Hematopoietic multipotent progenitor cell treated with erythropoietin and hydrocortisone succinate and interleukin-3 and kit ligand, for 8 days (in vitro differentiated cells): ENCODE results near the gene ZNF792.
"Not testable (repeated sequence)": the region's sequence is repeated elsewhere in the genome, so short reads cannot be mapped to it uniquely, and the experiment has no call there.

Source experiments
- DNase-seq: peaks from one replicate; pipeline ENCODE4 v3.0.0-alpha.2; 2015

Gene ZNF792

GRCh38 chr19:34963573-34964406 is at the start of gene ZNF792:
TSS of gene ZNF792 (minus strand) at chr19:34964229. CDS start at chr19:34963662, 567 bp downstream.
- DNase-seq, result peak; percentile 50

DNA sequence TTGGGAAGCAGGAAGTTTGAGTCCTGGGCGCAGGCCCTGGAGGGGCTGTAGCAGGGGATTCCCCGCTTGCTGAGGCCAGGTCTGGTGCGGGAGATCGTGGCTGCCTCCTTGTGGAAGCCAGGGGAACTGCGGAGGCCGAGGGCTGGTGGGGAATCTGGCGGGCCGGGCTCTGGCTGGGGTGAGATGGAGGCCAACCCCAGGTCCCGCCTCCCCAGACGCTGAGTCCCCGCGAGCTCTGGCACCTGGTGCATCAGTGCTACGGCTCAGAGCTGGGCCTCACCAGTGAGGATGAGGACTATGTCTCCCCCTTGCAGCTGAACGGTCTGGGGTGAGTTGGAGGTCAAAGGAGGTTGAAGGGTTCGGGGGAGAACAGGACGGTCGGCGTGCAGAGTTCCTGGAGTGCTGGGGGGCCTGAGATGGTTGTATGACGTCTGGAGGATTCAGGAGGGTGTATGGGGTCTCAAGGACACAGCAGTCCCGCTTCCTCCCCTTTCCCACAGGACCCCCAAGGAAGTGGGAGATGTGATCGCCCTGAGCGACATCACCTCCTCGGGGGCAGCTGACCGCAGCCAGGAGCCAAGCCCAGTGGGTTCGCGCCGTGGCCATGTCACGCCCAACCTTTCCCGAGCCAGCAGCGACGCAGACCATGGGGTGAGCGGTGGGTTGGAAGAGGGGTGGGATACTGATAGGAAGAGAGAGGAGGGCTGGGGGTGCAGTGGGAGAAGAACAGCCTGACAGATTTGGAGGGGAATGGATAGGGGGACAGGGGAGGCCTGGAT is 49.2 kb upstream of the ZNF792 start:
- DNase-seq, result peak; percentile 46

DNA sequence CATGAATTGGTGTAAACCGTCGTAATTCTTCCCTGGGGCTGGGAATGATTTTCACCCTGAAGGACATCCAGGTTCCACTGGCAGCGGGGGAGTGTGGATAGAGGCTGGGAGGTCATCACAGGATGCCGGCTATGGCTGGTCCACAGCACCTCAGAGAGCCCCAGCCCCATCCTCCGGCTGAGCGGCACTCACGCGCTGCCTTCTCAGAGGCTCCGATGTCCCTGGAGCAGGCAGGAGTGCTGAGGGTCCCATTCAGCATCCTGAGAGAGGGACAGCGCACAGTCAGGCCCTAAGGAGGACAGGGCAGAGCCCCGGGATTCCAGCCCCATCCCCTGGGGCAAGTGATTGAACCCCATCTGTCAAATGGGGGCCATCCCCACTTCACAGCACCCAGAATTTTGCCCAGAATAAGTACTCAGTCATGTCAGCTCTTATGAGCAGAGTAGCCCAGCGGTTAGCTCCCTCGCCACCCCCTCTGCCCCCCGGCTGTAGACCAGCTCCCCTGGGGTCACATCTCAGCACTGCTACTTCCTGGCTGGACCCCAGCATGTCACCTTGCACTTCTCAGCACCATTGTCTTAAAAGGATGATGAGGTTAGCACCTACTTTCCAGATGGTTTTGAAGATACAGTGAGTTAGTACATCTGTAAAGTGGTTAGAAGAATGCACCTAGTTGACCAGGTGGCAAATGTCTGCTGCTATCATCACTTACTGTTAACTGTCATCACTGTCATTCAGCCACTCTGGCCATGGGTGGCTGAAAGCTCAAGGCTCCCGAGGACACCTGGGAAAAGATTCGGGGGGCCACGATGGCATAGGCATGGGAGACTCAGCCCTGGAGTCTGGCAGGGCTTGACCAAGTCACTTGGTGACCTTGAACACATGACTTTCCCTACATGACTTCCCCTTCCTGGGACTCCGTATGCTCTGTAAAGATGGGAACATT is 48.0 kb upstream of the ZNF792 start:
- DNase-seq, result no peak

- DNase-seq, result no peak
Observed at GRCh38 chr19:35011091-35011689, 47.2 kb upstream of the ZNF792 start.

DNA sequence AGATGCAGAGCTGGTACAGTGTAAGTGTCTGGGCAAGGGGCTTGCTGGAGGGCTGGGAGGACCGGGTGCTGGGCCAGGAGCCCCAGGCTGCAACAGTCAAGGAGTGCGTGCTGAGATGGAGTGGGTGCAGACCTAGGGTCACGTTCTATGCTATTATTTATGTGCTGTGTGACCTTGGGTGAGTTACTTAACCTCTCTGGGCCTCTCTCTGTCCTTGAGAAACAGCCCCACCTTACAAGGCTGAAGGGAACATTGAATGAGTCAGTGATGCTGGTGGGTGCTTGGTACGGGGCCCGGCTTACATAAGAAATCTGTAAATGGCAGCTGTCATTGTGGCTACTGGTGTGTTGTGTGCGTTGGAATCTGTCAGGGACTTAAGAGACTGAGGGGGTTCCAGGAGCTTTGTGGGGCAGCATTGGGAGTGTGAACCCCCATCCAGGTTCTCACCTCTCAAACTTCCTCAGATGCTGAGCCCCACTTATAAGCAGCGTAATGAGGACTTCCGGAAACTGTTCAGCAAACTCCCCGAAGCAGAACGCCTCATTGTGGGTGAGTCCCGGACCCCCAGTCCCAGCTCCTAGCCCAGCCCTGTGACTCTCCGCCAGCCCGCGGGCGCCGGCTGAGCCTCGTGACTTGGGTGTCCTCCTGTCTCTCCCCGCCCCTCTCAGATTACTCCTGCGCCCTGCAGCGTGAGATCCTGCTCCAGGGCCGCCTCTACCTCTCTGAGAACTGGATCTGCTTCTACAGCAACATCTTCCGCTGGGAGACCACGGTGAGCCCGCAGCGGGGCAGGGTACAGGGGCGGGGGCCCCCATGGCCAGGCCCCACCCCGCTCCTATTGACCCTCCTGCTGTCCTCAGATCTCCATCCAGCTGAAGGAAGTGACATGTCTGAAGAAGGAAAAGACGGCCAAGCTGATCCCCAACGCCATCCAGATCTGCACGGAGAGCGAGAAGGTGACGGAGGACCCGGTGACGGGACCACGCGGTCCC is 45.7 kb upstream of the ZNF792 start:
- no peak for DNase-seq

DNA sequence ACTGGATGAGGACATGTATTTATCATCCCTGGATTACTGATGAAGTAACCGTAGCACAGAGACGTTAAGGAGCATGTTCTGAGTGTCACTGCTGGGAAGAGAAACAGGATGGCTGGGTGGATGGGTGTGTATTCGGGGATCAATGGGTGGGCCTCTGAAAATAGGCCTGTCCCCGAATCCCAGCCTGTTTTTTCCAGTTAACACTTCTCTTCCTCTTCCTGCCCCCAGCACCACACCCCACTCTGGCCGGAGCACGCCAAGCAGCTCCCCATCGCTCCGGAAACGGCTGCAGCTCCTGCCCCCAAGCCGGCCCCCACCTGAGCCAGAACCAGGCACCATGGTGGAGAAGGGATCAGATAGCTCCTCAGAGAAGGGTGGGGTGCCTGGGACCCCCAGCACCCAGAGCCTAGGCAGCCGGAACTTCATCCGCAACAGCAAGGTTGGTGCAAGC is 44.9 kb upstream of the ZNF792 start:
- DNase-seq, result no peak

DNA sequence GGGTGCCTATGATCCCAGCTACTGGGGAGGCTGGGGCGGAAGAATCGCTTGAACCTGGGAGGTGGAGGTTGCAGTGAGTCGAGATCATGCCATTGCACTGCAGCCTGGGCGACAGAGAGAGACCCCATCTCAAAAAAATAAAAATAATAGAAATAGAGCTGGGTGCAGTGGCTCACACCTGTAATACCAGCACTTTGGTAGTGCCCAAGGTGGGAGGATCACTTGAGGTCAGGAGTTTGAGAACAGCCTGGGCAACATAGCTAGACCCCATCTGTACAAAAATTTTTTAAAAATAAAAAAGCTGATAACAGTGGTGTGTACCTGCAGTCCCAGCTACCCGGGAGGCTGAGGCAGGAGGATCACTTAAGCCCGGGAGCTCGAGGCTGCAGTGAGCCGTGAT is 43.4 kb upstream of the ZNF792 start:
- DNase-seq, result not testable (repeated sequence)

DNA sequence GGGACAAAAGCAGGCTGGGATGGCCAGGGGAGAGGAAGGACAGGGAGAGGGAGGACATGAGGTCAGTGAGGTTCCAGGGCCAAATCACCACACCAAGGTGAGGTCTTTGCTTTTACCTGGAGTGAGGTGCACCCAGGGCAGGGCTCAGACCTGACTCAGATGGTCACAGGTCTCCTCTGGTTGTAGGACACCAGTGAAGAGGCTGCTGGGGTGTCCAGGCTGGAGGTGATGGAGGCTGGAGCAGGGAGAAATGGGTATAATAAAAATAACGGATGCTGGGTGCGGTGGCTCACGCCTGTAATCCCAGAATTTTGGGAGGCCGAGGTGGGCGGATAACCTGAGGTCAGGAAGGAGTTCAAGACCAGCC is 43.0 kb upstream of the ZNF792 start:
- no peak for DNase-seq

GRCh38 chr19:35006342-35006998 is 42.4 kb upstream of the ZNF792 start:
- DNase-seq, result no peak

DNA sequence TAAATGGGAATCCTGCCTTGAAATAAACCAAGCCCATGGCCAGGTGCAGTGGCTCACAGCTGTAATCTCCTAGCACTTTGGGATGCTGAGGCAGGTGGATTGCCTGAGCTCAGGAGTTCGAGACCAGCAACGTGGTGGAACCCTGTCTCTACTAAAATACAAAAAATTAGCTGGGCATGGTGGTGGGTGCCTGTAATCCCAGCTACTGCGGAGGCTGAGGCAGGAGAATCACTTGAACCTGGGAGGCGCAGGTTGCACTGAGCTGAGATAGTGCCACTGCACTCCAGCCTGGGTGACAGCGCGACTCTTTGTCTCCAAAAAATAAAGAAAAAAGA is 41.9 kb upstream of the ZNF792 start:
- DNase-seq, result not testable (repeated sequence)

- no peak for DNase-seq
Observed at GRCh38 chr19:35005256-35005977, 41.4 kb upstream of the ZNF792 start.

DNA sequence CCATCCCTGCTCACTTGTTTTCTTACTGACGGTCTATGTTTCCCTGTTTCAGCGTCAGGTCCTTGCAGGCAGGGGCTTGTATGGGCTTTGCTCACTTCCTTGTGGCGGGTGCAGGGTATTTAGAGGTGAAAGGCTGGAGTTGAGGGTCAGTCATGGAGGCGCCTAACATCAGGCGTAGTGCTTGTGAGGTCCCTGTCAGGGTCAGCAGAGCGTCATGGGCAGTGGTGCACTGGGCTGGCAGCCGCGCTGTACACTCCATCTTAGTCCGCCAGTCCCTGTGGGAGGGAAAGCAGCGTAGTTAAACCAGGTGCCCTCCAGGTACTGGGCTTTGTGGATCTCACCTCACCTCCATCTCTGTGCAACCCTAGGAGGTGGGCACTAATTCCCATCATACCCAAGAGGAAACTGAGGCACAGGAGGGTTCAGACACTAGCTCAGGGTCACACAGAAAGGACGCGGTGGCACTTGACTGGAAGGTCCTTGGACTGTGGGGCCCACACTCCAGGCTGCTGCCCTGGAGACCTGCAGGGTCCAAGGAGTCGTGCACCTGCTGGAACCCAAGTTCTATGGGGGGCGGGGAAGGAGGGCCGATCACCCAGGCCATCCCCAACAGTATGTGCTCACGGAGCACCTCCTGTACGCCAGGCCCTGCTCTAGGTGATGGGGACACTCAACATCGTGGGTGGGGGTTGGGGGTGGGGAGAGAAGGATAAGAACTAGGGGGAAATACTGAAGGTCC is 40.7 kb upstream of the ZNF792 start:
- DNase-seq, result no peak

DNA sequence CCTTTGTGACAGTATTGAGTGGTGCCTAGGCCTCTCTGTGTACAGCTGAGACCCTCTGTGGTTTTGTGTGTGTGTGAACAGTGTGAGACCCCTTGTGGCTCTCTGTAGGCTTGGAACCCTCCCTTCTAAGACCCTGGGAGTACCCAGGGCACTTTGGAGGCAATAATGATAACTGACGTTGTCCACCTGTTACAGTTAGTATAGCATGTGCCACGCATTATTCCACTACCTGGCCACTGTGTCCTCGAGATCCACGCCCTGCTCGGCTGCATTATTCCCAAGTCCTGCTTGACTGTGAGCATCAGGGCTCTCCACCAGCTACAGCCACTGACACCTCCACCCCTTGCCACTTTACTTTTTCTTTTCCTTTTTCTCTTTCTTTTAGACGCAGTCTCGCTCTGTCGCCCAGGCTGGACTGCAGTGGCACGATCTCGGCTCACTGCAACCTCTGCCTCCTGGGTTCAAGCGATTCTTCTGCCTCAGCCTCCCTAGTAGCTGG is 38.1 kb upstream of the ZNF792 start:
- DNase-seq, result no peak

DNA sequence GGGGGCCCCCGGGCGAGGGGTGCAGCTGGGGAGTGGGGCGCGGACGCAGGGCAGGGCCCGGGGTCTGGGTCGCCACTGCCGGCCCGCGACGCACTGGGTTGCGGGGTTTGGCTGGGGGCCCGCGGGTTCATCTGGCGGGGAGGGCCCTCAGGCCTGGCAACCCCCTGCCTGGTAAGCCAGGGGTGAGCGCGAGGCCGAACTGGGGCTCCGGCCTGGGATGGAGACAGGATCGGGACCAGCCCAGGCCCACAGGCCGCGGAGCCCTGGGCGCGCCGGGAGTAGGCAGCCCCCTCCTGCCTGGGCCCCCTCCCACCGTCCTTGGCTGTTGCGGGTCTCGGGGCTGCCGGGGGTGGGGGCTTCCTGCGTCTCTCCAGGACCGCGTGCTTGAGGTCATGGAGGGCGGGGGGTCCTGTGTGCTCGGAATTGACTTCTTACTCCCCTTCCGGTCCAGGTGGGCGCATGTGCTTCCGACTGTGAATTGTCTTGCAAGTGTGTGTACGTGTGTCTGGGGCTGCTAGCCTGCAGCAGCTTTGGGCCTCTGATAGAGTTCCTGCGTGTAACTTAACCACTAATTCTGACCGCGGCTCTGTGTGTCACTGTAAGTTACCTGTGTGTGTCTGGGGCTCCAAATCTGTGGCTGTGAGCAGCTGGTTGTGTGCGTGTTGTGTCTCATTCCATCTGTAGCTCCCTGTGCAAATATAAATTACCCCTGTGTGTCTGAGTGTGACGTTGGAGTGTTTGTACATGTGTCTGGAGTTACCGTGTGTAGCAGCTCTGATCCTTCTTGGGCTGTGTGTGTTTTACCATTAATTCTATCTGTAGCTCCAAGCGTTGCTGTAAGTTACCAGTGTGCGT is 36.8 kb upstream of the ZNF792 start:
- DNase-seq, result peak; percentile 57

DNA sequence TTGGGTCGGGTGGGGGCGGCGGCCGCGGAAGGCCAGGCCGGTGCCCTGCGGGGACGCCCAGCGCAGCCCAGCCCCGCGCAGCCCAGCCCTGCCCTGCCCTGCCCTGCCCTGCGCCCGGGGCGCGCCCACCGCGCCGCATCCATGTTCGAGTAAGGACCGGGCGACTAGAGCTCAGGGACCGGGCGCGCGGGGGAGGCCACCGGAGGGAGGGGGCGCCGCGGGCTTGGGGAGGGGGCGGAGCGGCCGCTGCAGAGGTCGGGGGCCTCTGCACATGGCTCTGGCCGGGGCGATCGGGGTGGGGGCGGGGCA is 36.3 kb upstream of the ZNF792 start:
- DNase-seq, result no peak

DNA sequence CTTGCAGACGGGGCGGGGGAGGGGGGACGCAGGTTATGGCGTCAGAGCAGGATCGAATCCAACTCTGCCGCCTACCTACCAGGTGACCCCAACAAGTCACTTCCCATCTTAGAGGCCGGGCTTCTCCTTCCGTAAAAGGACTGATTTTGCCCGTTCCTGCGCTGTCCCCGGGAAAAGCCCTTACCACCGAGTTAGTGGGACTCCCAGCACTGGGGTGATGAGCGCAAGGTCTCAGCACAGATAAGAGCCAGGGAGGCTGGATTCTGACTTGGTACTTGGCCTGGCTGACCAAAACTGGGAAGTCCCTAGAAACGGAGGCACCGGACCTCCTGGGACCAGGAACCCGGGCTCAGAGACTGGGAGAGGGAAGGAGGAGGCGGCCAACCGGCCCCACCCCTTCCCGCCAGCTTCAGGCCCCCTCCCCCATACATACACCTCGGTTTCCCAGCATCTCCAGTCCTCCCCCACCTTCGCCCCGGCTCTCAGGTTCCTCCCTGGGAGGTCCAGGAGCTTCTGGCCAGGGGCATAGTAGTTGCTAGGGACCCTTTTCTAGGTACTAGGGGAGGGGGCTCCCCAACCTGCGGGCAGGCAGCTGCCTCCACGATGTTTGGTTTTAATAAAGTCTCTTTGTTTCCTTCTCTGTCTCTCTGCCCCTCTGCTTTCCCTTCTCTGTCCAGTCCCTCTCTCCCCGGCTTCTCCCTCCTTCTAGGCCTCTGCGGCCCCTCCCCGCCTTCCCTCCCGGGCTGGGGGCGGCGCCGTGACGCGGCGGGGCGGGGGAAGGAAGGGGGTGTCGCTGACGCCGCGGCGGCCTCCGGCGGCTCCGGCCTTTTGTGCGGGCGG is 35.7 kb upstream of the ZNF792 start, which contains the start of gene GRAMD1A:
Gene GRAMD1A (plus strand): TSS at position 826 of the 840 bp plus-strand sequence. CDS start 156 bp downstream, outside the sequence.
- DNase-seq, result peak; percentile 75
